ENCODE results near the gene TKT. TPM values are rescaled to one million over a fixed set of nuclear protein-coding genes. Genes with fewer than 3 reads are reported as not detected.

The TKT gene
- total RNA-seq: 497 and 835 TPM in 2 replicates

GRCh38 chr3:53255775-53256703, at the start of gene TKT:
Gene TKT, minus strand, starts transcription at chr3:53256022. Its CDS starts 80 bp downstream, at chr3:53255942.

Other genes with a start within 250 kb of the TKT start
- gene SFMBT1, start 209.9 kb downstream of the TKT start, total RNA-seq: 3.6 and 7.9 TPM in 2 replicates
- gene RFT1, start 125.6 kb downstream of the TKT start, total RNA-seq: 11.0 and 17.9 TPM in 2 replicates
- 8.2 and 9.9 TPM in 2 replicates for gene PRKCD, start 94.8 kb downstream of the TKT start, total RNA-seq
- gene DCP1A, start 91.5 kb upstream of the TKT start, total RNA-seq: 9.5 and 11.3 TPM in 2 replicates
- 0.49 and 8.0 TPM in 2 replicates for gene CACNA1D, start 238.6 kb upstream of the TKT start, total RNA-seq